ENCODE data around the gene MYH10.
A peak's percentile ranks its signal among the peaks of the same experiment; 100 is the strongest.

MYH10 gene

DNA sequence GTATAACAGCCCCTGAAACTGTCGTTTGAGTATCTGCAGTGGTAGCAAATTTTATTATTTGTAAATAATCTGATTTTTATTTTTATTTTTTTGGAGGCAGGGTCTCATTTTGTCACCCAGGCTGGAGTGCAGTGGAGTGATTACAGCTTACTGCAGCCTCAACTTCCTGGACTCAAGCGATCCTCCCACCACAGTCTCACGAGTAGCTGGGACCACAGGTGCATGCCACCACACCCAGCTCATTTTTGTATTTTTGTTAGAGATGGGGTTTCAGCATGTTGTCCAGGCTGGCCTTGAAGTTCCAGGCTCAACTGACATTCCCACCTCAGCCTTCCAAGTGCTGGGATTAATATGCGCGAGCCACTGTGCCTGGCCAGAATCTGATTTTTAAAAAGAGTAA, 192.1 kb downstream of the MYH10 start:
- no peak for DNase-seq

DNA sequence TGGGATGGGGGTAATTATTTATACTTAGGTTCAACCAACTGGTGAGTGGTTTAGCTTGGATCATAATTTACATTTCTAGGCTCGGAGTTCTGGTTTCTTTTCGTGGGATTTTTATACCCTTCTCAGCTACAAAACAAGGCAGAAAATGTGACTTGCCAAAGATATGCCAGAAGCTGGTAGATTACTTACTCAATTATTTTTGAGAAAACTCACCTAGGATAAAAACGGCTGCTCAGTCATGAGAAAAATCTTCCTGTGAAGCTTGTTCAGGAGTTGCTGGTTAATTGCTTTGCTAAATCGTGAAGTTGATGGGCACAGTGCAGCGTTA, 193.7 kb downstream of the MYH10 start:
- no peak for DNase-seq

DNA sequence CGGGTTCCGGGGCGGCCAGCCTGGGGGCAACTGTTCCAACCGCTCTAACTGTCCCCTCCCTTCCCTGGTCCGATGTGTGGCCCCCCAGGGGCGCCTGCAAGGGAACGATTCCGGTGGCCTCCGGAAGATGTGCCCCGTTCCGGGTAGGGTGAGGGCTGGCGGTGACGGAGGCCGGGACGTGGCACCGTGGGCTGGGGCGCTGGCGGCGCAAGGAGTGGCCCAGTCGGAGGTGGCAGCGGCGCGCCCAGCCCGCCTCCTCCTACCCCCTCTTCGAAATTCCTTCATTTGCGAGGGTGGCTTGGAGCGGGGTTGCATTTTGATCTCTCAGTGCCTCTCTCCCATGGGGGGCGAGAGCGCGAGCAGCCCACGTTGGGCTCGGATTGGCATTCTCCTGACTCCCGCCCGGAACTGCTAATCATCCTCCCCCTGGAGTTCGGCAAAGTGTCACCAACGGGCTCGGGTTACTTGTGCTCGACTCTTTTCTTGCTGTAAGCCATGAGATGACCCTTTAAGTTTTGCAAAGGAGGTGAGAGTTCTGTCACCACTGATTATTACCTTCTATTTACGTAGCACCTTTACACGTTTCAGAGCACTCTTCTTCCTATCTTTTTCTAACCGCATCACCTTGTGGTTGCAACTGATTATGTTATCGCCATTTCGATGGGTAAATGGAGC, 194.2 kb downstream of the MYH10 start:
- DNase-seq: peak; percentile 76

DNA sequence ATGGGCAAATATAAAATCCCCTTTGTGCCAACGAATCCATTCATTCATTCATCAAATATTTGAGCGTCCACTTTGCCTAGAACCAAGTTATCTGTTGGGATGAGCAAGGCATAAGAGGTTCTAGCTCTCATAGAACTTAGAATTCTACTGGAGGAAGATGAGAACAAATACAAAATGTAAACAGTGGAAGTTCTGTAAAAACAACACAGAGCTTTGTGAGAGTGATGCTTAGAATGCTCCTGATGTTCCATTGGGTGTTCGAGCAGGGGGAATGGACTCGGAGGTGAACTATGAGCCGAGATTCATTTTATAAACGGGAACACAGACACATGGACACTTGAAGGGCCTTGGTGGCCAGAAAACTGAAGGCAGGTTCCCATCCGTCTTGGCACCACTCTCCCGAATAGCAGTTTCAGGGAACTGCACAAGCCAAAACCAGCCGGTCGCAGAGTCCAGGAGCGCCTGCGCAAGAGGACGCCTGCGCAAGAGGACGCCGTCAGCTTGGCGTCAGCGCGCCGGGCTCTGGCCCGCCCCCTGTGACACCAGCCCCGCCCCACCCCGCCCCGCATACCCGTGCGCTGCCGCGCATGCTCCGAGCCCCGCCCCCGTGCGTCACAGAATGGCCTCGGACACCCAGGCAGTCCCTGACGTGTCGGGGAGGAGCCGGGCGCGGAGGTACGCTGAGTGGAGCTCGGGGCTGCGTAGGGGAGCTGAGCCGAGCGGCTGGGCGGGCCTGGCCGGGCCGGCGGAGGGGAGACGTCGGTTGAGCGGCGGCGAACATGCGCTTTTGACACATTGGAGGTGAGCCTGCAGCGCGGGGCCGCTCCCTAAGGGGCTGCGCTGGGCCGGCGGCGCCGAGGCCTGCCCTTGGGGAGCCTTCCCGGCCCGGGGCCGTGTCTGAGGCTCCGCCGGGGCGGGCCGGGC, 195.0 kb downstream of the MYH10 start, which contains the start of gene NDEL1:
TSS of gene NDEL1 (plus strand) at position 640 of the 924 bp plus-strand sequence. CDS start 8,388 bp downstream, outside the sequence.
- peak; percentile 99 for DNase-seq

DNA sequence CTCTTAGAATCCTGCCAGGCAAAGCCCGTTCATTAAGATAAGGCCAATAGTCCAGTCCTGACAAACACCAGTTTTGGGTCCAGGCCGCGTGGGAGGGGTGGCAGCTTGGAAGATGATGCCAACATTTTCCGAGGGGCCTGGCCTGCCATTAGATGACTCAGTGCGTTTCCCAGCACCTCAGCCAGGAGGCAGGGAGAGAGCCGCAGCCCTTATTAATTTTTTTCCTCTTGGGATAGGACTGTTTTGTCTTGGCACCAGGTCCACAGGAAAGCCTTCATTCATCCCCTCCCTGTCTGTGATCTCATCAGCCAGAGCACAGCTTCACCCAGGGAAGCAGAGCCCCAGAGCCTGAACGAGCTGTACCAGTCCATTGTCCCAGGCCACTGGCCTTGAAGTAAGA, 199.6 kb downstream of the MYH10 start:
- DNase-seq: no peak

DNA sequence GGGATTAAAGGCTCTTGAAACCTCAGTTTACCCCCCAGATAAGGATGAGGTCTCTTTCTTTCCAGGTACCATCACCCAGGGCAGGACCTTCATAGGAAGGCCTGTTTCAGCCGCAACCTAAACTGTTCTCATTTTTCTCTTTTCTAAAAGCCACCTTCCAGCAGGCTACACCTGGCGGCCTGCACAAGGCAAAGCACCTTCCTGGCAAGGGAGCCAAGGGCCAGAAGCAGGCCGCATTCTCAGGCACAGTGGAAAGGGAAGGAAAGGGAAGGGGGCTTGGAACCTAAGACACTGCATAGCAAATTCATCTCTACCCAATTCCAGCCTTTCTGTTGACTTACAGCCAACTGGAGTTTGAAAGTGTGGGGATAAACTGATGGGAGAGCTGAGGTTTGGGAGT, 203.7 kb downstream of the MYH10 start:
- DNase-seq: no peak

DNA sequence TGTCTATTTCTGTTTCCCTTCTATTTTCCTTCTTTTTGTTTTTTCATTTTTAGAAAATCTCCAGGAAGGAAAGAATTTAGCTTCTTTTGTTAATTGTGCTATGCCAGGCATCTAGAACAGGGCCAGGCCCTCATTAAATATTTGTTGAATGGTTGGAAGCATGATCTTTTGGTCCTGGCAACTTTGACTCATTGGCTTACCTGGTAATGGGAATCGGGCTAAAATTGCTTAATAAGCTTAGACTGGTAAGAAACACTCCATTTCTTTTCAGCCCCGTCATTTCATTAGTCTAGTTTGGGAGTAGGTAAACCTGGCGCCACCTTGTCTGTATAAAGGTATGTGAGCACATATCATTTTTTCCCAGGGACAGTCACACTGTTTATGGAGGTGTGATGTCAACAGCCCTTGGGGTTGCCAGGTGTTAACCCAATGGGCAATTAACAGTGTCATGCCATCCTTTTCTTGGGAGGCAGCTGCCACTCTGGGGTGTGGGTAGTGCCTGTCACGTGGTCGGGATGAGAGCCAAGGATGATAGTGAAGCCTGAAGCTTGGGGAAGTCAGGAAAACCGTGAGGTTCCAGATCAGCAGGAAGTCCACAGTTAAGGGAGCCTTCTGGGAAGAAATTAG, 204.3 kb downstream of the MYH10 start:
- no peak for DNase-seq
